Transverse colon (tissue), 4 donors: Measurements from ENCODE around the gene FCHSD2. TPM values are rescaled to one million over a fixed set of nuclear protein-coding genes. Genes with fewer than 3 reads are reported as not detected.

Experiments
- DNase-seq: peaks from one replicate; pipeline ENCODE4 v3.0.0-alpha.2; 2019
- H3K27ac ChIP-seq, 4 donors: fragments of 200-600 bp; sonication (generic); 2 replicates each; pipeline ENCODE4 v1.5.1; 2016 to 2018; ENCODE audit warnings: inconsistent platforms in 4 of 4
- H3K27me3 ChIP-seq: fragments of 200-600 bp; sonication (generic); 2 replicates; pipeline ENCODE4 v1.5.1; 2017; ENCODE audit warnings: inconsistent platforms
- H3K36me3 ChIP-seq, 4 donors: fragments of 200-600 bp; sonication (generic); 2 replicates each; pipeline ENCODE4 v1.5.1; 2017 to 2019; ENCODE audit warnings: inconsistent platforms in 4 of 4
- H3K4me1 ChIP-seq, 4 donors: fragments of 200-600 bp; sonication (generic); 2 replicates each; pipeline ENCODE4 v1.5.1; 2017 to 2020; ENCODE audit warnings: inconsistent platforms in 4 of 4
- H3K4me3 ChIP-seq, 4 donors: fragments of 200-600 bp; sonication (generic); 1 replicate in 1 of 4; 2 replicates in 3 of 4; pipeline versions ENCODE4 v1.5.1 to v1.6.1; 2017 to 2019; ENCODE audit warnings: inconsistent platforms in 4 of 4
- H3K9me3 ChIP-seq, 2 donors: fragments of 200-600 bp; sonication (generic); 2 replicates each; pipeline ENCODE4 v1.5.1; 2017 to 2019; ENCODE audit warnings: inconsistent platforms in 2 of 2
- CTCF ChIP-seq, 5 experiments: fragments of 200-600 bp in 3 of 5; fragments of 450-650 bp in 2 of 5; sonication (generic) in 3 of 5; IDR thresholded peaks; 1 replicate in 2 of 5; 2 replicates in 3 of 5; pipeline ENCODE4 v1.5.1; 2016 to 2017; ENCODE audit warnings: antibody characterized with exemption in 5 of 5, inconsistent platforms in 3 of 5, mild to moderate bottlenecking in 2 of 5, moderate library complexity in 1 of 5
- EP300 ChIP-seq: sonication (generic); formaldehyde crosslinking; IDR thresholded peaks from one replicate; pipeline ENCODE4 v1.6.1; 2017; ENCODE audit warnings: antibody characterized with exemption, low read depth
- POLR2A ChIP-seq: fragments of 450-650 bp; IDR thresholded peaks from one replicate; pipeline ENCODE4 v1.6.1; 2016; ENCODE audit warnings: antibody characterized with exemption, mild to moderate bottlenecking, moderate library complexity
- POLR2AphosphoS5 ChIP-seq, 3 donors: sonication (generic); formaldehyde crosslinking; IDR thresholded peaks; one replicate each; pipeline ENCODE4 v1.6.1; 2016; ENCODE audit warnings: antibody characterized with exemption in 3 of 3
- WGBS, 2 donors: methylation state at CpG; one replicate each; pipeline ENCODE4 v1.1.5; 2018; ENCODE audit warnings: low coverage in 1 of 2; 5-methylcytosine and 5-hydroxymethylcytosine counted together
- in situ Hi-C, 4 donors: fragments of 200-750 bp; cut with MboI; loops; one replicate each; pipeline versions ENCODE4 v1.15.0 to v1.15.1; 2017; ENCODE audit warnings: low sequenced_read_pairs in 3 of 4, low pct_ligation_motif_present in 1 of 4, low pct_unique_long_range_greater_than_20kb in 1 of 4
- intact Hi-C: fragments of 100-400 bp; cut with DNase I; formaldehyde crosslinking; loops from one replicate; pipeline ENCODE4 v1.15.1; 2023; ENCODE audit warnings: low total_unique reads
- total RNA-seq, 4 donors: library from RNA; depleted of rRNA; stranded (reverse); fragments of >200 nt; gene quantifications; one replicate each; pipeline ENCODE4 v1.1.0, GENCODE V29; 2016

Gene FCHSD2
- total RNA-seq, 4 donors from 2014 or later, result 9.1 to 15.9 (median 15.0) TPM

- Histone ChIP-seq H3K4me3 (peak overlapping the region; percentile 70 to 81 (median 76)), H3K27me3 (no peaks in the 10 kb centered on the region), H3K9me3 (no peaks in the 10 kb centered on the region), H3K27ac (peak overlapping the region; percentile 93 to 98 (median 96)), H3K36me3 (no peaks in the 10 kb centered on the region), H3K4me1 (peaks cover 9 to 45% (median 17%) of the 10 kb centered on the region in 4 donors)
- intact Hi-C loops (loop anchor here (5.0 kb wide), 1 partner anchor 36 kb away; no protein-coding TSS in a partner anchor), in situ Hi-C loops (no loop called here)
- peak; percentile 76 for DNase-seq
- no peak for TF ChIP-seq POLR2A
- peak in 1 of 3 donors; percentile 15 for TF ChIP-seq POLR2AphosphoS5 (IDR thresholded peaks at IDR 0.05)
- TF ChIP-seq EP300, result no peak
- TF ChIP-seq CTCF (IDR thresholded peaks at IDR 0.05), result no peak
- 0% methylated on average over 58 of the region's 71 CpGs; no CpG with 5 or more reads in 1 of the 2 donors for WGBS, 2 donors
Observed at GRCh38 chr11:73141309-73142127, 600 bp downstream of the FCHSD2 start.

- Histone ChIP-seq H3K36me3 (no peaks in the 10 kb centered on the region), H3K27me3 (no peaks in the 10 kb centered on the region), H3K4me3 (peak overlapping the region; percentile 70 to 81 (median 76)), H3K9me3 (no peaks in the 10 kb centered on the region), H3K27ac (peak overlapping the region; percentile 93 to 98 (median 96)), H3K4me1 (peaks cover 9 to 47% (median 17%) of the 10 kb centered on the region in 4 donors)
- in situ Hi-C loops, result no loop called here
- intact Hi-C loops, result loop anchor here (5.0 kb wide), 1 partner anchor 36 kb away; no protein-coding TSS in a partner anchor
- DNase-seq, result no peak
- 1% methylated on average over 14 of the region's 17 CpGs; no CpG with 5 or more reads in 1 of the 2 donors for WGBS, 2 donors
- TF ChIP-seq CTCF (IDR thresholded peaks at IDR 0.05) (no peak), EP300 (no peak), POLR2A (no peak), POLR2AphosphoS5 (IDR thresholded peaks at IDR 0.05) (no peak)
Observed at GRCh38 chr11:73141031-73141308, 1.1 kb downstream of the FCHSD2 start.

GRCh38 chr11:73140213-73141030, 1.7 kb downstream of the FCHSD2 start:
- in situ Hi-C loops, result no loop called here
- no peak for TF ChIP-seq POLR2A
- no peak for TF ChIP-seq POLR2AphosphoS5 (IDR thresholded peaks at IDR 0.05)
- TF ChIP-seq CTCF (IDR thresholded peaks at IDR 0.05), result no peak
- no peak for TF ChIP-seq EP300
- Histone ChIP-seq H3K4me3 (peak overlapping the region; percentile 70 to 81 (median 76)), H3K4me1 (peaks cover 9 to 50% (median 17%) of the 10 kb centered on the region in 4 donors), H3K36me3 (no peaks in the 10 kb centered on the region), H3K27me3 (no peaks in the 10 kb centered on the region), H3K27ac (peak overlapping the region; percentile 93 to 98 (median 96)), H3K9me3 (no peaks in the 10 kb centered on the region)
- DNase-seq, result no peak
- WGBS, 2 donors, result 12 to 38% methylated on average over 6 to 26 of the region's 26 CpGs
- intact Hi-C loops, result loop anchor here (5.0 kb wide), 1 partner anchor 37 kb away; no protein-coding TSS in a partner anchor
